GM18907 (cell line): ENCODE measurements around the gene PPP4R3A.
"Not testable (repeated sequence)": the region's sequence is repeated elsewhere in the genome, so short reads cannot be mapped to it uniquely, and the experiment has no call there.

ENCODE experiments used
- ATAC-seq: cut with Tn5 transposase; IDR thresholded peaks from one replicate; pipeline ENCODE4 v1.9.1; 2021; ENCODE audit warnings: mild to moderate bottlenecking, moderate library complexity; ENCODE audit not compliant: unreplicated experiment

PPP4R3A gene

DNA sequence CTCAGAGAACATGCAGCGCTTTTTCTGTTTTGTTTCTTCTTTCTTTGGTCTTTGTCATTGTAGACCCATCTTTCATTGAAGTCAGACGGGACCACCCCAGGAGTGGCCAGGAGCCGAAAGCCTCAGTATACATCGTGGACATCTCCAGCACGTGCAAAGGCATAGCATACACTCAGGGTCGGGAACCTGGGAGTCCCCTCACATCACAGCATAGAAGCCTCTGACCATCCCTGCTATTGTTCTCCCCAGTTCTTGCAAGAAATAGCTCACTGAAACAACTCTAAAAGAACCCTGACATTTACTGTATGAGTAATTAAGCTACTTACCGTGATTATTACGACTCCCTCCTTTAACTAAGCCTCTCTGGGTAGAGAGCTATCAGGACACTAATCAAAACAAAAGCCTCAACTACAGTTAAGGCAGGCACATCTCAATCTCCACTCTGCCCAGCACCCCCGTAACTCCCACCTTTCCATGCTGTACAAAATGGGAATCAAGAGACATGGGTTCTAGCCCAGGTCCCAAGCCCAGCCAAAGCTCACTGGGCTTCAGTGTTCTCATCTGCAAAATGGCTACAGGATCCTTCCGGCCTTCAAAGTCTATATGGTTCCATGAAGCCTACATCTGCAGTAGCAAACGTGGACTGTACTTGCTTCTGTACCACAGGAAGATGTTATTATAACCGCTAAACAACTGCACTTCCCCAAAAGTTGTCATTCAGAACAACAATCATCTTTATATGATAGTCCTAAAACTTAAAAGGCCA, 99.2 kb downstream of the PPP4R3A start:
- no peak for ATAC-seq

DNA sequence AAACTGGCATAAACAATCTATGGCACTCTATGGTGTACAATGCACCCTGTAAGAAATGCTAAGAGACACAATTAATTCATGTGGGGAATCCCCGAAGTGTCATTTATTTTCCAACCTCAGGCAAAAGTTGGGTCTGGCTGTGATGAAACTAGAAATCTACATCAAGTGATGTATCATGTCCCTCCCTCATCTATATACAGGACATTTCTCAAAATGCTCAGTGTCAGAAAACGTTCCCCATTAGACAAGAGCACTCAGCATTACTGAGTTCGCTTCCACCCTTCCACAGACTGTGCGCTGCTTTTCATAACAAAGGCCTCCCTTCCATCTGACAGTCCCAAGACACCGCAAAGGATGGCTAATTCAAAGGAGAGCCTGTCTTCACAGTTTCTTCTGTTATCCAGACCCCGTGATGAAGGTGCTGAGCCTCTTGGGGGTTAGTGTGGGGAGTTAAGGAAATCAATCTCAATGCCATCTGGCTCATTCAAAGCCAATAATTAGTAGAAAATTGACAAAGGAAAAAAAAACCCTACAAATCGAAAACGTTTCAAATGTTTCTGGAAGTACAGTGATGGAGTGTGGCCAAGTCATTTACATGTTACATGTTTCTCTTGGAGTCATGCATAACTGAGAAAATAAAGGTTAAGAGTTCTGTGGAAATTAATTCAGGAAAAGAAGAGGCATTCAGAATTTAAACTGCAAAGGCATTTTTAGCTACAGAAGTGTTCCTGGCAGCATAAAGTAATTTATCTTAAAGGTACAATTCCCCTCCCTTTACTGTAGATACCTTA, 100.0 kb downstream of the PPP4R3A start:
- no peak for ATAC-seq

DNA sequence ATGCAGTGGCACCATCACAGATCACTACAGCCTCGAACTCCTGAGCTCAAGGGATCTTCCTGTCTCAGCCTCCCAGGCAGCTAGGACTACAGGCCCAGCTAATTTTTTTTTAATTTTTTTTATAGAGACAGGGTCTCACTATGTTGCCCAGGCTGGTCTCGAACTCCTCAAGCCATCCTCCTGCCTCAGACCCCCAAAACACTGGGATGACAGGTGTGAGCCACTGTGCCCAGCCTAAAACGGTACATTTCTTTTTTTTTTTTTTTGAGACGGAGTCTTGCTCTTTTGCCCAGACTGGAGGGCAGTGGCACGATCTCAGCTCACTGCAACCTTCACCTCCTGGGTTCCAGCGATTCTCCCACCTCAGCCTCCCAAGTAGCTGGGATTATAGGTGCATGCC, 100.9 kb downstream of the PPP4R3A start:
- not testable (repeated sequence) for ATAC-seq
